ENCODE data around the gene PI4KA.

PI4KA gene

DNA sequence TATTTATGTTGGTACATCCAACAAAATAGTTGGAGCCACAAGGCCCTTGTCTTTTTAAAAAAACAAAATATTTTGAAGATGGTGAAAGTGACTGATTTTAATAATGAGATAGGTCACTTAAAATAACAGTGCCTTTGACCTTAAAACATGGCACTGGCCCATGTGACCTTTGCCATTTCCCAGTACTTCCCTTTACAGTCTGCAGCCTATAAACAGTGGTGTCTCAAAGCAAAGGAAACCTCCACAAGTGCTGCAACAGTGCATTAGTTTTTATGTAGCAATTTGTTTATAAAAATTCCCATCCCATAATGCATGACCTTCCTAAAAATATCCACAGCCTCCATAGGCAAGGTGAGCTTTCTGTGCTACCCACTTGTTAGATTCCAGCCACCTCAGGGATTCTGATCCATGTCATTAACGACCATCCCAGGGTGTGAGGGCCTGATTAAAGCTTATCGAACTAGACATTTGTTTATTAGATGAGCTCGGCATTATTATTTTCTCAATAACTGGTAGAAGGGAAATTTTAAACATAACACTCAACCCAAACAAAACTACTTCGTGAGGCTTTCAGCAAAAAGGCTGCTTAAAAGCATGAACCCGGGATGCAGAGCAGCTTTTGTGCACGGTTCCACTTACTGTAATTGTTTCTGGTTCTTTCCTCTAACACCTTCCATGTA is 30.6 kb upstream of the PI4KA start:
- Histone ChIP-seq H3K4me1 (ENCODE audit: control insufficient read depth, low read length) (no peaks in the 10 kb centered on the region), H4K20me1 (ENCODE audit: control insufficient read depth, insufficient read depth, low read depth, low read length) (no peaks in the 10 kb centered on the region), H3F3A (ENCODE audit: control insufficient read depth, insufficient read depth) (no peaks in the 10 kb centered on the region), H3K9me3 (ENCODE audit: control insufficient read depth, insufficient read depth, low read length) (no peaks in the 10 kb centered on the region), H3K79me2 (ENCODE audit: control insufficient read depth, low read length) (no peaks in the 10 kb centered on the region), H3K4me3 (ENCODE audit: low read length) (no peak overlapping the region), H3K9me2 (replicated peaks; ENCODE audit: control insufficient read depth, low read length) (no peaks in the 10 kb centered on the region), H3K27ac (ENCODE audit: low read depth, low read length) (no peak overlapping the region), H3K27me3 (ENCODE audit: control insufficient read depth, low read length) (no peaks in the 10 kb centered on the region), H3K4me2 (ENCODE audit: low read length) (no peak overlapping the region), H3K36me3 (ENCODE audit: control insufficient read depth, low read length) (peaks cover 22% of the 10 kb centered on the region)
- no peak for TF ChIP-seq EZH2phosphoT487 (IDR thresholded peaks at IDR 0.05; ENCODE audit: borderline replicate concordance, low read length)
- TF ChIP-seq, protein P1, sequence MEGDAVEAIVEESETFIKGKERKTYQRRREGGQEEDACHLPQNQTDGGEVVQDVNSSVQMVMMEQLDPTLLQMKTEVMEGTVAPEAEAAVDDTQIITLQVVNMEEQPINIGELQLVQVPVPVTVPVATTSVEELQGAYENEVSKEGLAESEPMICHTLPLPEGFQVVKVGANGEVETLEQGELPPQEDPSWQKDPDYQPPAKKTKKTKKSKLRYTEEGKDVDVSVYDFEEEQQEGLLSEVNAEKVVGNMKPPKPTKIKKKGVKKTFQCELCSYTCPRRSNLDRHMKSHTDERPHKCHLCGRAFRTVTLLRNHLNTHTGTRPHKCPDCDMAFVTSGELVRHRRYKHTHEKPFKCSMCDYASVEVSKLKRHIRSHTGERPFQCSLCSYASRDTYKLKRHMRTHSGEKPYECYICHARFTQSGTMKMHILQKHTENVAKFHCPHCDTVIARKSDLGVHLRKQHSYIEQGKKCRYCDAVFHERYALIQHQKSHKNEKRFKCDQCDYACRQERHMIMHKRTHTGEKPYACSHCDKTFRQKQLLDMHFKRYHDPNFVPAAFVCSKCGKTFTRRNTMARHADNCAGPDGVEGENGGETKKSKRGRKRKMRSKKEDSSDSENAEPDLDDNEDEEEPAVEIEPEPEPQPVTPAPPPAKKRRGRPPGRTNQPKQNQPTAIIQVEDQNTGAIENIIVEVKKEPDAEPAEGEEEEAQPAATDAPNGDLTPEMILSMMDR (IDR thresholded peaks at IDR 0.05; ENCODE audit: low read depth, low read length, poor library complexity, severe bottlenecking) = no peak

DNA sequence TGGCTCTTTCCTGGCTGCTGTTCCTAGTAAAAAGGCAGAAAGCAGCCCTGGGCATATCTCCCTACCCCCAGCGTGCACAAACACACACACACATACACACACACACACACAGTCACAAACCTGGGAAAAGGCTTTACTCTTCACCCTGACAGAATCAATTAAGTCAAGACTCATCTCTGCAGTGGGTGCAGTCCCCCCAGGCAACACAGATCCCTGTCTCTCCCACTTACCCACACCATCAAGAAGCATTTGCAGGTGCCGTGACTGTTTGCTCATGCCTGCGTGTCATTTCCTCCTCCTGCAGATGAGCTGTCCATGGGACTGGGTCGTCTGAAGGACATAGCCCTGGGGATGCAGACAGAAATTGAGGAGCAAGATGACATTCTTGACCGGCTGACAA is 28.8 kb upstream of the PI4KA start:
- Histone ChIP-seq H3K4me2 (ENCODE audit: low read length) (no peak overlapping the region), H3K27ac (ENCODE audit: low read depth, low read length) (no peak overlapping the region), H3K9me2 (replicated peaks; ENCODE audit: control insufficient read depth, low read length) (no peaks in the 10 kb centered on the region), H3K9me3 (ENCODE audit: control insufficient read depth, insufficient read depth, low read length) (no peaks in the 10 kb centered on the region), H3K27me3 (ENCODE audit: control insufficient read depth, low read length) (no peaks in the 10 kb centered on the region), H3F3A (ENCODE audit: control insufficient read depth, insufficient read depth) (no peaks in the 10 kb centered on the region), H4K20me1 (ENCODE audit: control insufficient read depth, insufficient read depth, low read depth, low read length) (no peaks in the 10 kb centered on the region), H3K4me1 (ENCODE audit: control insufficient read depth, low read length) (no peaks in the 10 kb centered on the region), H3K36me3 (ENCODE audit: control insufficient read depth, low read length) (peaks cover 34% of the 10 kb centered on the region), H3K79me2 (ENCODE audit: control insufficient read depth, low read length) (no peaks in the 10 kb centered on the region), H3K4me3 (ENCODE audit: low read length) (no peak overlapping the region)
- TF ChIP-seq, protein P1 (IDR thresholded peaks at IDR 0.05; ENCODE audit: low read depth, low read length, poor library complexity, severe bottlenecking) = no peak
- no peak for TF ChIP-seq EZH2phosphoT487 (IDR thresholded peaks at IDR 0.05; ENCODE audit: borderline replicate concordance, low read length)

DNA sequence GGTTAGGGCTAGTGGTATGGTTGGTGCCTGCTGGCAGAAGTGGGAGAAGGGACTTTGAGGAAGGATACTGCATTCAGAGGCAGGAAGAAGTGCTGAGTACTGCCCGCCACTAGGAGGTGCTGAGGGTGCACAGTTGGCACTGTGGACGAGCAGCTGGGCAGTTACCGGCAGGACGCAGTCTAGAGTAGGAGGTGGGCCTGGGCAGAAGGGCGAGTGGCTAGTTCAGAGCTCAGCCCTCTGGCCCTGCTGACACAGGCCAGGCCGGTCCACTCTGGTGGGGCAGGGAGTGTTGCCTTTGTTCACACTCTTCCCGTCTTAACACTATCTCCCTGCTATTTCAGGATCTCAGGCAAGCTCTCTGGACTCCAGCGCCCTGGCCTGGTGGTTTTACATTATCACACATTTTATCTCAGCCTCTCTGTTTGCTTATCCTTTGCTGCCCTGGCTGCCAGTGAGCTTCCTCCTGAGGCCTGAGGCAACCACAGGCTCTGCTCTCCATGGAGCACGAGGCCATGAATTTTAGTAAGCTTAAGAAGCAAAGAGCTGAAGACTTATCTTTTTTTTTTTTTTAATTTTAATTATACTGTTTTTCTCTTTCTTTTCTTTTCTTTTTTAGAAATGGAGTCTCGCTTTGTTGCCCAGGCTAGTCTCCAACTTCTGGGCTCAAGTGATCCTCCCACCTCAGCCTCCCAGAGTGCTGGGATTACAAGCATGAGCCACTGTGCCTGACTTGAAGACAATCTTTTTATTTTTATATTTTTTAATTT is 27.1 kb upstream of the PI4KA start:
- no peaks in the 10 kb centered on the region for H3F3A ChIP-seq (ENCODE audit: control insufficient read depth, insufficient read depth)
- no peak overlapping the region for H3K4me3 ChIP-seq (ENCODE audit: low read length)
- no peaks in the 10 kb centered on the region for H4K20me1 ChIP-seq (ENCODE audit: control insufficient read depth, insufficient read depth, low read depth, low read length)
- peaks cover 45% of the 10 kb centered on the region for H3K36me3 ChIP-seq (ENCODE audit: control insufficient read depth, low read length)
- TF ChIP-seq, protein P1 (IDR thresholded peaks at IDR 0.05; ENCODE audit: low read depth, low read length, poor library complexity, severe bottlenecking) = peak; percentile 77
- TF ChIP-seq EZH2phosphoT487 (IDR thresholded peaks at IDR 0.05; ENCODE audit: borderline replicate concordance, low read length) = no peak
- H3K4me2 ChIP-seq (ENCODE audit: low read length) = no peak overlapping the region
- H3K27ac ChIP-seq (ENCODE audit: low read depth, low read length) = no peak overlapping the region
- H3K27me3 ChIP-seq (ENCODE audit: control insufficient read depth, low read length) = no peaks in the 10 kb centered on the region
- no peaks in the 10 kb centered on the region for H3K9me2 ChIP-seq (replicated peaks; ENCODE audit: control insufficient read depth, low read length)
- H3K9me3 ChIP-seq (ENCODE audit: control insufficient read depth, insufficient read depth, low read length) = no peaks in the 10 kb centered on the region
- no peaks in the 10 kb centered on the region for H3K79me2 ChIP-seq (ENCODE audit: control insufficient read depth, low read length)
- H3K4me1 ChIP-seq (ENCODE audit: control insufficient read depth, low read length) = no peaks in the 10 kb centered on the region
